ENCODE data around the gene CNEP1R1.

- no peak for TF ChIP-seq CTCF (IDR thresholded peaks at IDR 0.05)
- no peak for TF ChIP-seq POLR2A (IDR thresholded peaks at IDR 0.05)
Measured at GRCh38 chr16:50015631-50016030, 9.4 kb upstream of the CNEP1R1 start.
